Glutamatergic neuron (in vitro differentiated cells): Measurements from ENCODE around the gene BFSP1. TPM values are rescaled to one million over a fixed set of nuclear protein-coding genes. Genes with fewer than 3 reads are reported as not detected.

Experiments
- DNase-seq: peaks from one replicate; pipeline ENCODE4 v3.0.0; 2022
- H3K27ac Mint-ChIP-seq: one replicate; pipeline ENCODE4 v1.8.0; 2020; ENCODE audit warnings: mild to moderate bottlenecking, mixed read lengths, inconsistent platforms; ENCODE audit not compliant: unreplicated experiment
- H3K27me3 Mint-ChIP-seq: one replicate; pipeline ENCODE4 v1.8.0; 2020; ENCODE audit warnings: mild to moderate bottlenecking, moderate library complexity, mixed read lengths, inconsistent platforms; ENCODE audit not compliant: unreplicated experiment
- H3K36me3 Mint-ChIP-seq: one replicate; pipeline ENCODE4 v1.8.0; 2020; ENCODE audit warnings: mild to moderate bottlenecking, mixed read lengths, inconsistent platforms; ENCODE audit not compliant: unreplicated experiment
- H3K4me1 Mint-ChIP-seq: one replicate; pipeline ENCODE4 v1.8.0; 2020; ENCODE audit warnings: mild to moderate bottlenecking, low read depth, mixed read lengths, inconsistent platforms; ENCODE audit not compliant: unreplicated experiment
- H3K4me3 Mint-ChIP-seq: one replicate; pipeline ENCODE4 v1.8.0; 2020; ENCODE audit warnings: mild to moderate bottlenecking, mixed read lengths, inconsistent platforms; ENCODE audit not compliant: unreplicated experiment
- H3K9me3 Mint-ChIP-seq: one replicate; pipeline ENCODE4 v1.8.0; 2020; ENCODE audit warnings: mild to moderate bottlenecking, moderate library complexity, mixed read lengths, inconsistent platforms; ENCODE audit not compliant: unreplicated experiment
- CTCF ChIP-seq: fragments of 200-600 bp; sonication (generic); IDR thresholded peaks from one replicate; pipeline ENCODE4 v1.5.0; 2021; ENCODE audit not compliant: partially characterized antibody, unreplicated experiment
- total RNA-seq: library from RNA; stranded (reverse); fragmentation: NEBNext Ultra II Directional; extraction: Animal tissue kit (Norgen Biotek cat#: 25700); gene quantifications from one replicate; pipeline ENCODE4 v1.2.1, GENCODE V29; 2021; ENCODE audit not compliant: unreplicated experiment

BFSP1 gene
- total RNA-seq, 1 donor from 2014 or later: 0.69 TPM

DNA sequence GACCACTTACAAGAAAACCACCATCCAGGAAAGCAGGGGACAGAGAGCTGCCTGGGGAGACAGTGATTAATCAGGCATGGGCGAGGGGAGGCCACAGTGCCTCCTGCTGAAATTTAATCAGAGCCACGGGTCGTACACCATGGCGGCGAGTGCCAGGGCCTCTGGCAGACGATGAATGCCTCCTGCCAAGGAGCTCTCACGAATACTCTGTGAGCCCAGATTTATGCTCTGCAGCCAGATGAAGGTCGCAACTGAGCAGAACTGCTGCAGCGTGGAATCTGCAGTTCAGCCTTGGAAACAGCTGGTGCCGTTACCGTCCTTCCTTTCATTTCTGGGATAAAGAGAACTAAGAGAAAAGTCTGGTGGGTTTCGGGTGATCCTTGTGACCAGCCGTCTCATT lies 85.6 kb downstream of the BFSP1 start:
- TF ChIP-seq CTCF: no peak
- Mint-ChIP-seq H3K27me3 (peaks cover 6% of the 10 kb centered on the region), H3K4me1 (peaks cover 37% of the 10 kb centered on the region), H3K4me3 (peak overlapping the region; percentile 43), H3K36me3 (peaks cover 6% of the 10 kb centered on the region), H3K9me3 (peaks cover 6% of the 10 kb centered on the region), H3K27ac (peak overlapping the region; percentile 81)
- DNase-seq: no peak

DNA sequence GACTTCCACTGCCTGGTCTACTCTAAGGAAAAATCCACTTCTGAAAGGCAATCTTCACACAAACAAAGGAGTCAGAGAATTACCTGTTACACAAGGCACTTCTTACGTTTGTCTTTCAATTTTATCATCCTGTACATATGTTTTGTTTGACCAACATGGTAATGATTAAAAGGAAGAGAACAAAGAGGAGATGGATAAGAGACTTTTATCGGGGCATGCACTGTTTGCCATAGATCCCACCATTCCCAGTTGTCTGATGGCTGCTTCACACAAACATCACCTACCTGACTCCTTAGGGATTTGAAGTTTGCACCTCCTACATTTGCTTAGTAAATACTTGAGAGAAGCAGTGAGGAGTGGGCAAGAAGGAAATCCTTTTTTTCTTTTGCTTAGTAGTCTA lies 87.1 kb downstream of the BFSP1 start:
- peaks cover 11% of the 10 kb centered on the region for H3K36me3 Mint-ChIP-seq
- H3K4me1 Mint-ChIP-seq: peaks cover 37% of the 10 kb centered on the region
- peak overlapping the region; percentile 81 for H3K27ac Mint-ChIP-seq
- H3K27me3 Mint-ChIP-seq: peaks cover 6% of the 10 kb centered on the region
- no peak for DNase-seq
- peaks cover 10% of the 10 kb centered on the region for H3K9me3 Mint-ChIP-seq
- peak overlapping the region; percentile 28 for H3K4me3 Mint-ChIP-seq
- no peak for TF ChIP-seq CTCF

Other genes with a start within 250 kb of the BFSP1 start
- gene DSTN, start 38.7 kb upstream of the BFSP1 start, total RNA-seq: 233 TPM
- 63.3 TPM for gene RRBP1, start 150.9 kb upstream of the BFSP1 start, total RNA-seq
- gene BANF2, start 168.6 kb upstream of the BFSP1 start, total RNA-seq: not detected